LNCAP (cell line): ENCODE measurements around the gene TMEM174.

Experiments
- CTCF ChIP-seq: fragments of 450-650 bp; IDR thresholded peaks from 2 replicates; pipeline ENCODE4 v1.5.1; 2017; ENCODE audit warnings: mild to moderate bottlenecking

Gene TMEM174

GRCh38 chr5:73176250-73176649 is 3.3 kb downstream of the TMEM174 start:
- no peak for TF ChIP-seq CTCF

- no peak for TF ChIP-seq CTCF
Observed at GRCh38 chr5:73178265-73178664, 5.3 kb downstream of the TMEM174 start.

- no peak for TF ChIP-seq CTCF
Observed at GRCh38 chr5:73179730-73180129, 6.7 kb downstream of the TMEM174 start.

GRCh38 chr5:73180566-73180965 is 7.6 kb downstream of the TMEM174 start:
- TF ChIP-seq CTCF, result no peak

GRCh38 chr5:73182307-73182706 is 9.3 kb downstream of the TMEM174 start:
- no peak for TF ChIP-seq CTCF

GRCh38 chr5:73183000-73183399 is 10.0 kb downstream of the TMEM174 start:
- no peak for TF ChIP-seq CTCF

- TF ChIP-seq CTCF, result no peak
Observed at GRCh38 chr5:73183481-73183891, 10.5 kb downstream of the TMEM174 start.

- TF ChIP-seq CTCF, result no peak
Observed at GRCh38 chr5:73186976-73187375, 14.0 kb downstream of the TMEM174 start.
